PFSK-1 (cell line): ENCODE results near the gene MGAT4C.

Experiments used
- FOXP2 ChIP-seq: optimal IDR thresholded peaks from 2 replicates; pipeline ENCODE3; 2011; ENCODE audit warnings: borderline replicate concordance, control low read depth, inconsistent platforms; ENCODE audit not compliant: insufficient read depth; ENCODE audit errors: extremely low read length, extremely low read depth
- POLR2AphosphoS5 ChIP-seq: IDR thresholded peaks from 2 replicates; pipeline ENCODE4 v1.6.1; 2012; ENCODE audit warnings: low read depth, mild to moderate bottlenecking, control low read depth, low read length, moderate library complexity
- REST ChIP-seq, 2 experiments: IDR thresholded peaks; 2 replicates each; pipeline versions ENCODE4 v1.6.1 to v1.8.0; 2011 to 2012; ENCODE audit warnings: low read depth in 2 of 2, low read length in 2 of 2, control low read depth in 1 of 2, inconsistent platforms in 1 of 2, mild to moderate bottlenecking in 1 of 2, moderate library complexity in 1 of 2; ENCODE audit not compliant: insufficient read depth in 1 of 2
- SIN3A ChIP-seq: IDR thresholded peaks from 2 replicates; pipeline ENCODE4 v1.6.1; 2012; ENCODE audit warnings: mild to moderate bottlenecking, low read length, moderate library complexity, borderline replicate concordance; ENCODE audit not compliant: insufficient read depth
- TAF1 ChIP-seq: IDR thresholded peaks from 2 replicates; pipeline ENCODE4 v1.6.1; 2012; ENCODE audit warnings: low read length, control low read depth, borderline replicate concordance; ENCODE audit not compliant: insufficient read depth

MGAT4C gene

GRCh38 chr12:86249276-86249675, 6.9 kb downstream of the MGAT4C start:
- TF ChIP-seq REST (IDR thresholded peaks at IDR 0.05; ENCODE audit: insufficient read depth in 1 of 2, low read depth in 2 of 2, low read length in 2 of 2), result no peak
- TF ChIP-seq SIN3A, result no peak
- TF ChIP-seq FOXP2, result no peak
- TF ChIP-seq TAF1, result no peak

- no peak for TF ChIP-seq SIN3A
- TF ChIP-seq POLR2AphosphoS5, result no peak
- no peak for TF ChIP-seq FOXP2
- TF ChIP-seq TAF1, result no peak
- no peak for TF ChIP-seq REST (IDR thresholded peaks at IDR 0.05; ENCODE audit: insufficient read depth in 1 of 2, low read depth in 2 of 2, low read length in 2 of 2)
Observed at GRCh38 chr12:86247871-86248270, 8.3 kb downstream of the MGAT4C start.

GRCh38 chr12:86241600-86241999, 14.6 kb downstream of the MGAT4C start:
- TF ChIP-seq REST (IDR thresholded peaks at IDR 0.05; ENCODE audit: insufficient read depth in 1 of 2, low read depth in 2 of 2, low read length in 2 of 2) (no peak), POLR2AphosphoS5 (no peak), FOXP2 (no peak), SIN3A (no peak), TAF1 (no peak)

DNA sequence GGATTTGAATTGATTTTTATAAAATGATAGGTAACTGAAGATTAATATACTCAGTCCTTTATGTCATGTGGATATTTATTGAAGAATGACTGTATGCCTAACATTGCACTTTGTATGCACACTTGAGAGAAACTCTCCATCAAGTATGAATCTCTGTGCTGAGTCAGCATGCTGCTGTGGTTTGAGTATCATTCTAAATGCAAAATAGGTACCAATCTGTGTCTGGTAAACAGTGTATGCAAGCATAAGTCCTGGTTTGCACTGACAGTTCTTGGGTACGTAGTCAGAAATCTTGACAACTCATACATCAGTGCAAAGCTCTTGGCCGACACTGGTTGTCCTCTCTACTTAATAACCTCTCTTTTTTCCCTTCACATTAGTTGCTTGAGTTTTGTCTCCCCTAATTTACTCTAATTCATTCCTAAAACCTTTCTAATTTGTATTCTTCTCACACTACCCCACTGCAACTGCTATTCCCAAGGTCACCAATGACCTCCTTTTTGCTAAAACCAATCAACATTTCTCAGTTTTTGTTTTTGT, 21.8 kb downstream of the MGAT4C start:
- TF ChIP-seq POLR2AphosphoS5, result no peak
- TF ChIP-seq SIN3A, result no peak

DNA sequence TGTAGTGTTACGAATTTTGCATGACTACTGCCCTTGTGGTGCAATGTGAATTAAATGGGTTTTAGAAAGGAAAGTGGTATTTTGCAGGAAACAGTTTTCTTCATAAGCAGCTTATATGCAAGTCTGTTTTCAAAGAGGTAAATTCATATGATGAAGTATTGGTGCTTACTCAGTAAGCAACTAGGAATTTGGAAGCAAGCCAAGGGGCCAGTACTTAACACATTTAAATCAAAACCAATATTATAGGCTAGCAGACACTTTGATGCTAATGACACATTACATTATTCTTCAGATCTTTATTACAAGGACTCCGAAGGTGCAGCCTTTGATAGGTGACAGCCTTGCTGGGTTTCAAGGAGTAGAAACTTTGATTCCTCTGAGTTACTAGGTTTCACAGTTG, 23.1 kb downstream of the MGAT4C start:
- TF ChIP-seq FOXP2 (no peak), TAF1 (no peak), REST (IDR thresholded peaks at IDR 0.05; ENCODE audit: insufficient read depth in 1 of 2, low read depth in 2 of 2, low read length in 2 of 2) (no peak), SIN3A (no peak), POLR2AphosphoS5 (no peak)
